Astrocyte of the spinal cord (primary cell): Measurements from ENCODE around the gene EEF1AKMT1.

Experiments used
- DNase-seq: peaks from one replicate; pipeline ENCODE4 v3.0.0; 2011; ENCODE audit warnings: low read depth, low spot score
- H3K4me3 ChIP-seq: 2 replicates; pipeline ENCODE4 v1.5.1; 2011; ENCODE audit warnings: low read depth, mild to moderate bottlenecking, low read length, moderate library complexity
- CTCF ChIP-seq: IDR thresholded peaks from 2 replicates; pipeline ENCODE4 v1.5.1; 2012; ENCODE audit warnings: low read depth, mild to moderate bottlenecking, low read length, inconsistent platforms
- in situ Hi-C: cut with HindIII; loops from 2 replicates; pipeline ENCODE4 v1.10.0; 2017; ENCODE audit warnings: low sequenced_read_pairs

The EEF1AKMT1 gene

GRCh38 chr13:20812890-20813289 lies 39.1 kb upstream of the EEF1AKMT1 start:
- no peak overlapping the region for H3K4me3 ChIP-seq
- in situ Hi-C loops, result no loop called here
- no peak for DNase-seq
- no peak for TF ChIP-seq CTCF

- no peak overlapping the region for H3K4me3 ChIP-seq
- DNase-seq, result no peak
- in situ Hi-C loops, result no loop called here
- TF ChIP-seq CTCF, result no peak
Observed at GRCh38 chr13:20810808-20811207, 37.0 kb upstream of the EEF1AKMT1 start.

- in situ Hi-C loops, result no loop called here
- TF ChIP-seq CTCF, result no peak
- DNase-seq, result no peak
- H3K4me3 ChIP-seq, result no peak overlapping the region
Observed at GRCh38 chr13:20808874-20809273, 35.1 kb upstream of the EEF1AKMT1 start.

GRCh38 chr13:20803180-20803965 lies 29.6 kb upstream of the EEF1AKMT1 start:
- no peak overlapping the region for H3K4me3 ChIP-seq
- no peak for DNase-seq
- in situ Hi-C loops, result no loop called here
- no peak for TF ChIP-seq CTCF

GRCh38 chr13:20801707-20802106 lies 27.9 kb upstream of the EEF1AKMT1 start:
- no peak for DNase-seq
- no peak for TF ChIP-seq CTCF
- no peak overlapping the region for H3K4me3 ChIP-seq
- in situ Hi-C loops, result no loop called here

GRCh38 chr13:20799726-20800416 lies 26.1 kb upstream of the EEF1AKMT1 start:
- in situ Hi-C loops, result no loop called here
- no peak overlapping the region for H3K4me3 ChIP-seq
- TF ChIP-seq CTCF, result no peak
- DNase-seq, result no peak
